ENCODE data around the gene PLXNA3. TPM values are rescaled to one million over a fixed set of nuclear protein-coding genes. Genes with fewer than 3 reads are reported as not detected.
A peak's percentile ranks its signal among the peaks of the same experiment; 100 is the strongest.

Gene PLXNA3
- total RNA-seq, 4 donors from 2014 or later: 17.0 to 44.4 (median 24.2) TPM

DNA sequence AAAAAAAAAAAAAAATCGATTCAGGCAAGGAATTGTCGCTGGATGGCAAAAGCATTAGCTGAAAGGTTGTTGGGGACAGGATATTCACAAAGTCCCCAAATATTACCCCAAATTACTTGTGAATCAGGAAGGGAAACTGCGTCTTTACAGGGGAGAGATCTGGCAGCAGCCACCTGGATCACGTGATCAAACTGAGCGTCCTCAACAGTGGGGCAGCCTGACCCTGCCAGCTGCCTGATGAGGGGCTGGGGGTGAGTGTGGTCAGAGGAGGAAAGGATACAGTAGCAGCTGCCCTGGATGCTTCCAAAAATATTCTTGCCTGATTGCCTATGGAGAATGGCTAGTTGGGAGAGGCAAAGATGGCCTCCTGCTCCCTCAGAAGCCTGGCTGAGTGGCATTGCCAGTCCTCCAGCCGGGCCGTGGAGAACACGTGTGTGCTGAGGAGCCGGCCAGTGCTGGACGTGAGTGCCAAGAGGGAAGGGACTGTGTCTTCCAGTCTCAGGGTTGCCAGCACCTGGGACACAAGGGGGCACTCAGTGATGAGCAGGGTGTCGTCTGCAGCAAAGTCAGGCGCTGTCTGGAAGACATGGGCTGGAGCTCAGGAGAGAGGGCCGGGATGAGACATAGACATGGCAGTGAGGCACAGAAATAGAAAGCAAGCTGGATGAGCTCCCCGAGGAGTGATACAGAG is 24.0 kb downstream of the PLXNA3 start:
- WGBS, 2 donors: 77 to 88% methylated on average over 6 to 14 of the region's 14 CpGs
- no peak for DNase-seq (ENCODE audit: low spot score in 2 of 2)
- peaks cover 0 to 32% (median 8%) of the 10 kb centered on the region in 4 donors for H3K4me1 ChIP-seq
- TF ChIP-seq, protein P1, sequence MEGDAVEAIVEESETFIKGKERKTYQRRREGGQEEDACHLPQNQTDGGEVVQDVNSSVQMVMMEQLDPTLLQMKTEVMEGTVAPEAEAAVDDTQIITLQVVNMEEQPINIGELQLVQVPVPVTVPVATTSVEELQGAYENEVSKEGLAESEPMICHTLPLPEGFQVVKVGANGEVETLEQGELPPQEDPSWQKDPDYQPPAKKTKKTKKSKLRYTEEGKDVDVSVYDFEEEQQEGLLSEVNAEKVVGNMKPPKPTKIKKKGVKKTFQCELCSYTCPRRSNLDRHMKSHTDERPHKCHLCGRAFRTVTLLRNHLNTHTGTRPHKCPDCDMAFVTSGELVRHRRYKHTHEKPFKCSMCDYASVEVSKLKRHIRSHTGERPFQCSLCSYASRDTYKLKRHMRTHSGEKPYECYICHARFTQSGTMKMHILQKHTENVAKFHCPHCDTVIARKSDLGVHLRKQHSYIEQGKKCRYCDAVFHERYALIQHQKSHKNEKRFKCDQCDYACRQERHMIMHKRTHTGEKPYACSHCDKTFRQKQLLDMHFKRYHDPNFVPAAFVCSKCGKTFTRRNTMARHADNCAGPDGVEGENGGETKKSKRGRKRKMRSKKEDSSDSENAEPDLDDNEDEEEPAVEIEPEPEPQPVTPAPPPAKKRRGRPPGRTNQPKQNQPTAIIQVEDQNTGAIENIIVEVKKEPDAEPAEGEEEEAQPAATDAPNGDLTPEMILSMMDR (IDR thresholded peaks at IDR 0.05): no peak
- no peak for TF ChIP-seq POLR2A (IDR thresholded peaks at IDR 0.05)
- TF ChIP-seq EP300 (IDR thresholded peaks at IDR 0.05): no peak
- no peak overlapping the region for H3K4me3 ChIP-seq
- peaks cover 0 to 14% (median 0%) of the 10 kb centered on the region in 3 donors for H3K36me3 ChIP-seq
- H3K27me3 ChIP-seq: no peaks in the 10 kb centered on the region
- H3K27ac ChIP-seq: no peak overlapping the region
- no peaks in the 10 kb centered on the region for H3K9me3 ChIP-seq

DNA sequence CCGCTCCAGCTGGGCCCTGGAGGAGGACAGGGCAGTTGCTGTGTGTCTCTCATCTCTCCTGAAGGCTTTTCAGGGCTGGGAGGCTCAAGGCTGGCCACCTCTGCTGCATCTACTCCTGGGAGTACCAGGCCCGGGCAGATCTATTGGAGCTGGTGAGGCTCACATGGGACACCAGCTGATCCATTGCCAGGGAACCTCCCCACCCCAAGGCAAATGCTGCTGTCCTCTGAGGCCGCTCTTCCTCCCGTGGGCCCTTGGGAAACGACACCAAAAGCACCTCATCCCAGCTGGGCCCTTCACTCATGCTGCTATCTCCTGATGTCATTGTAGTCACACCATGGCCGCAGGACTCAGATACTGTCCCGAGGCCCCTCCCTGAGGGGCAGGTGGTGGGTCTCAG is 24.7 kb downstream of the PLXNA3 start:
- Histone ChIP-seq H3K36me3 (peaks cover 0 to 17% (median 0%) of the 10 kb centered on the region in 3 donors), H3K27me3 (no peaks in the 10 kb centered on the region), H3K4me3 (no peak overlapping the region), H3K27ac (no peak overlapping the region), H3K9me3 (no peaks in the 10 kb centered on the region), H3K4me1 (peaks cover 0 to 34% (median 8%) of the 10 kb centered on the region in 4 donors)
- 60 to 82% methylated on average over 1 to 7 of the region's 7 CpGs for WGBS, 2 donors
- DNase-seq (ENCODE audit: low spot score in 2 of 2): no peak
- TF ChIP-seq EP300 (IDR thresholded peaks at IDR 0.05): no peak
- TF ChIP-seq, protein P1 (IDR thresholded peaks at IDR 0.05): no peak
- TF ChIP-seq POLR2A (IDR thresholded peaks at IDR 0.05): no peak

DNA sequence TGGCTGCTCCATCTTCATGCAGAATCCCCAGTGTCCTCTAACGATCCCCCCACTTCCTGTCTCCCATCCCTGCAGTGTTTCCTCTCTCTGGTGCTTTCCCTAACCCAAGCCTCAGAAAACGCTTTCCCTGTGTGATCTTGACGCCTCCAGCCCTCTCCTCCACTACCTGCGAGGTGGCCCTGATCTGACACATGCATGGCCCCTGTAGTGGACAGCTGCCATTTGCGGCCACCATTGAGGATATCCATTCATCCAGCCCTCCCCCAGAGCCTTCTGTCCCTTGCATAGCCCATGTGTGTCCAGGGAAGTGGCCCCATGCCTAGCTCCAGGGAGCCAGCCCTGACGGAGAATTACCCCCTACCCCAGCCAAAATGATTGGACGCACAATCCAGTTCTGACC is 25.2 kb downstream of the PLXNA3 start:
- DNase-seq (ENCODE audit: low spot score in 2 of 2): no peak
- H3K27me3 ChIP-seq: no peaks in the 10 kb centered on the region
- H3K4me1 ChIP-seq: peaks cover 0 to 31% (median 8%) of the 10 kb centered on the region in 4 donors
- H3K9me3 ChIP-seq: no peaks in the 10 kb centered on the region
- H3K4me3 ChIP-seq: no peak overlapping the region
- 75 to 78% methylated on average over 6 to 7 of the region's 7 CpGs for WGBS, 2 donors
- H3K27ac ChIP-seq: no peak overlapping the region
- TF ChIP-seq, protein P1 (IDR thresholded peaks at IDR 0.05): no peak
- TF ChIP-seq EP300 (IDR thresholded peaks at IDR 0.05): no peak
- no peak for TF ChIP-seq POLR2A (IDR thresholded peaks at IDR 0.05)
- peaks cover 0 to 22% (median 0%) of the 10 kb centered on the region in 3 donors for H3K36me3 ChIP-seq

DNA sequence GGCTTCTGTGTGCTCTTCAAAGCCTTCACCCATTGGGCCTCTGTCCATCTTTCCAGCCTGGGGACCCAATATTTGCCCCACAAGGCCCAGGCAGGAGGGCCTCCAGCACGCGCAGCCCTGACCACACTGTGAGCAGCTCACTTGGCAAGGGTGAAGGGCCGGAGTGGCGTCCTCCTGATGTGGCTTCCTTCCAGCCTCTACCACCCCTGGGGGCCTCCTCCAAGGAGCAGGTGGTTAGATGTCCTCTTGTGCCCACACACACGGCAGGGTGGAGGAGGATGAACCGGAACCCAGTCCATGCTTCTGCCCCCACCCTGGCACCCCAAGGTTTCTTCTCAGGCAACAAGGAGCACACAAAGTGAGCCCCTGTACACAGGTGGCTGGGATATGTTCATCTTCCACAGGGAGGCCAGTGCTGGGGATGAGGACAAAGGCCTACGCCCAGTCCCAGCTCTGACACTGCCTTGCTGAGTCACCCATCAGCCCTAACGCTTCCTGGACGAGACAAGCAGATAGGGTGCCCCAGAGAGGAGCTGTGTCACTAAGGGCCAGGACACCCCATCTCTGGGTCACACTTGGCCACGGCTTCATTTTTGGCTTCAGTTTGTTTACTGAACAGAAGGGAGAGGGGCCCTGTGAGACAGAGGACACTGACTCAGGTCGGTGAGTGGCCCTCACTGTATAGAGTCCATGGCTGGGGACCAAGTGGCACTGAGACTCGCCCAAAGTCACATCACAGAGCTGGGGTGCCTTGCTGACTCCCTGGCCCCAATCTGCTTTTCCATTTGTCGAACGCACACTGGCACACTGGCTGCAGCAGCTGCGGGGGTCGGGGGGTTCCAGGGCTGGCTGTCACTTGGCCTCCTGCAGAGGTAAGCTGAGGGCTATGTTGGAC is 26.4 kb downstream of the PLXNA3 start:
- no peak overlapping the region for H3K4me3 ChIP-seq
- peaks cover 0 to 40% (median 8%) of the 10 kb centered on the region in 4 donors for H3K4me1 ChIP-seq
- TF ChIP-seq EP300 (IDR thresholded peaks at IDR 0.05) (no peak), POLR2A (IDR thresholded peaks at IDR 0.05) (no peak)
- TF ChIP-seq, protein P1 (IDR thresholded peaks at IDR 0.05): no peak
- no peak for DNase-seq (ENCODE audit: low spot score in 2 of 2)
- H3K27ac ChIP-seq: peak overlapping the region in 2 of 4 donors; percentile 20 to 67
- WGBS, 2 donors: 82 to 83% methylated on average over 4 to 16 of the region's 16 CpGs
- H3K9me3 ChIP-seq: no peaks in the 10 kb centered on the region
- no peaks in the 10 kb centered on the region for H3K27me3 ChIP-seq
- peaks cover 0 to 26% (median 0%) of the 10 kb centered on the region in 3 donors for H3K36me3 ChIP-seq
